H1 (cell line): ENCODE data around the gene RAI14. TPM values are rescaled to one million over a fixed set of nuclear protein-coding genes. Genes with fewer than 3 reads are reported as not detected.

Experiments used
- E2F6 ChIP-seq: IDR thresholded peaks from 2 replicates; pipeline ENCODE4 v1.6.1; 2012; ENCODE audit warnings: inconsistent platforms
- GABPA ChIP-seq: IDR thresholded peaks from 2 replicates; pipeline ENCODE4 v1.6.1; 2011; ENCODE audit warnings: mild to moderate bottlenecking, low read length, moderate library complexity, borderline replicate concordance; ENCODE audit not compliant: insufficient read depth
- KDM4A ChIP-seq: IDR thresholded peaks from one replicate; pipeline ENCODE4 v1.7.1; 2012; ENCODE audit warnings: low read depth, mild to moderate bottlenecking, moderate library complexity, low read length, inconsistent platforms; ENCODE audit not compliant: severe bottlenecking
- KDM5A ChIP-seq: fragments of 200-600 bp; IDR thresholded peaks from 2 replicates; pipeline ENCODE4 v1.7.1; 2012; ENCODE audit warnings: mild to moderate bottlenecking, low read length, inconsistent platforms, mixed read lengths
- PHF8 ChIP-seq: fragments of 200-600 bp; sonication (generic); conservative IDR thresholded peaks from 2 replicates; pipeline ENCODE4 v1.7.1; 2012; ENCODE audit warnings: low read depth, mild to moderate bottlenecking, inconsistent platforms, low read length, moderate library complexity
- POLR2AphosphoS5 ChIP-seq: IDR thresholded peaks from 2 replicates; pipeline ENCODE4 v1.6.1; 2011; ENCODE audit warnings: low read depth, low read length
- RAD21 ChIP-seq, 2 experiments: IDR thresholded peaks in 1 of 2; conservative IDR thresholded peaks in 1 of 2; 2 replicates each; pipeline ENCODE4 v1.6.1; 2011; ENCODE audit warnings: low read depth in 2 of 2, low read length in 2 of 2, improper control_type of control experiment in 1 of 2, inconsistent platforms in 1 of 2, mild to moderate bottlenecking in 1 of 2, moderate library complexity in 1 of 2
- RBBP5 ChIP-seq: IDR thresholded peaks from 2 replicates; pipeline ENCODE4 v1.7.1; 2012; ENCODE audit warnings: low read depth, mild to moderate bottlenecking, inconsistent platforms, low read length, moderate library complexity, borderline replicate concordance
- RNF2 ChIP-seq: fragments of 200-900, 300-1000 bp; sonication (generic); IDR thresholded peaks from 2 replicates; pipeline ENCODE4 v1.7.1; 2016; ENCODE audit warnings: borderline replicate concordance, low read depth, mild to moderate bottlenecking, antibody characterized with exemption, low read length; ENCODE audit not compliant: poor library complexity, severe bottlenecking; ENCODE audit errors: missing control alignments
- SIN3A ChIP-seq, 2 experiments: IDR thresholded peaks in 1 of 2; conservative IDR thresholded peaks in 1 of 2; 2 replicates each; pipeline ENCODE4 v1.6.1; 2011 to 2012; ENCODE audit warnings: low read length in 2 of 2, improper control_type of control experiment in 1 of 2, low read depth in 1 of 2, mild to moderate bottlenecking in 1 of 2
- YY1 ChIP-seq: IDR thresholded peaks from 2 replicates; pipeline ENCODE4 v1.6.1; 2011; ENCODE audit warnings: low read depth, mild to moderate bottlenecking, low read length
- polyA plus RNA-seq, 7 experiments: library from polyadenylated mRNA; depleted of rRNA in 3 of 7; stranded (reverse) in 5 of 7; unstranded in 2 of 7; fragments of >200 nt in 5 of 7; fragments of 200-250 nt in 2 of 7; gene quantifications; 1 replicate in 5 of 7; 2 replicates in 1 of 7; 4 replicates in 1 of 7; pipeline versions ENCODE4 v1.2.1 to v1.2.3, GENCODE V29; 2011 to 2013; ENCODE audit warnings: missing spikeins in 2 of 7, mixed read lengths in 2 of 7
- total RNA-seq: library from RNA; stranded (reverse); fragmentation: NEBNext Ultra II Directional; extraction: Animal tissue kit (Norgen Biotek cat#: 25700); gene quantifications from 2 replicates; pipeline ENCODE4 v1.2.1, GENCODE V29; 2021

The RAI14 gene
- total and polyA plus RNA-seq, 2 of the 8 experiments (the other 6 are each of a cell fraction or from before 2014, with no cell fraction given), result 48.4 to 210 TPM

DNA sequence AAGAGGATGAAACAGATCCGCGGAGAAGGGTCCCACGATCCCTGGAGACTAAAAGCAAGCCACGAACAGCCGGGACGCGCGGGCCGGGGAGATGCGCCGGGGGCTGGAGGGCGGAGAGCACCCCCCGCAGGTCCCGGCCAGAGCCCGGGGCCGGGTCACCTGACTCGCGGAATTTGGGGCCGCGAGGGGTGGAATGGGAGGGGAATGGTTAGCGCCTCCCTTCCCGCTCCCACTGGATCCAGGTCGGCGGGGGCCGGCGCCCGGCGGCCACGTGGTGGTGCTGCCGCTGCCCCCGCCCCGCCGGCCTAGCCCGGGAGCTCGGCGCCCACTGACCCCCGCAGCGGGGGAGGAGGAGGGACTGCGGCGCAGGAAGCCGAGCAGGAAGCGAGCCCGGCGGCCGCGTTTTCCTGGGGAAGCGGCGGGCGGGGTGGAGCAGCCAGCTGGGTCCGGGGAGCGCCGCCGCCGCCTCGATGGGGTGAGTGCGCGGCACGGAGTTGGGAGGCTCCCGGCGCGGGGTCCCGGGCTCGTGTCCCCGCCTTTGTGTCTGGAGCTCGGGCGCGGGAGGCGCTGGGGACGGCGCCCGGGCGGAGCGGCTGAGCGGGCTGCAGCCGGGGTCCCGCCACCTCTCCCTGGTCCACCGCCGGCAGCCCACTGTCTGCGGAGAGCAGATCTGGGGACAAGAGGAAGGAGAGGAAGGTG lies at the start of gene RAI14 (continued):
- TF ChIP-seq RAD21 (IDR thresholded peaks at IDR 0.05 in 1 of 2, conservative IDR thresholded peaks at IDR 0.05 in 1 of 2; ENCODE audit: low read depth in 2 of 2, low read length in 2 of 2), result peak in 1 of 2 experiments; percentile 34; a peak in 2 of 4 replicates
- peak in 1 of 2 experiments; percentile 29; a peak in 1 of 4 replicates for TF ChIP-seq SIN3A (conservative IDR thresholded peaks at IDR 0.05 in 1 of 2, IDR thresholded peaks at IDR 0.05 in 1 of 2; ENCODE audit: low read depth in 1 of 2, low read length in 2 of 2)
- 0 out of 2 replicates have a peak, but pooled peaks have one; percentile 30 for TF ChIP-seq GABPA
- TF ChIP-seq E2F6, result peak; percentile 74
- no peak for TF ChIP-seq RNF2
- TF ChIP-seq KDM5A, result no peak
- TF ChIP-seq KDM4A, result peak; percentile 22
- TF ChIP-seq PHF8, result peak; percentile 56
- TF ChIP-seq YY1, result peak; percentile 13; the same call in 1 of the 2 replicates
- TF ChIP-seq RBBP5, result peak; percentile 85; the same call in 1 of the 2 replicates
- TF ChIP-seq POLR2AphosphoS5, result peak; percentile 49; the same call in 1 of the 2 replicates
